GM23338 (cell line): ENCODE data around the gene CADPS2. TPM values are rescaled to one million over a fixed set of nuclear protein-coding genes. Genes with fewer than 3 reads are reported as not detected.

Experiments used
- ATAC-seq: fragments of 200-7000 bp; cut with Tn5 transposase; 3 replicates; pipeline ENCODE4 v1.9.1; 2020
- DNase-seq: peaks from one replicate; pipeline ENCODE4 v3.0.0-alpha.2; 2015; ENCODE audit warnings: low spot score
- H2AFZ ChIP-seq: fragments of 200-600 bp; sonication (generic); 2 replicates; pipeline ENCODE4 v1.8.0; 2016; ENCODE audit warnings: antibody characterized with exemption, mild to moderate bottlenecking, moderate library complexity
- H3F3A ChIP-seq: fragments of 200-600 bp; sonication (generic); replicated peaks from 2 replicates; pipeline ENCODE4 v1.8.0; 2017; ENCODE audit warnings: antibody characterized with exemption, mixed run types, low read depth
- H3K27ac ChIP-seq: fragments of 200-600 bp; sonication (generic); 2 replicates; pipeline ENCODE4 v1.6.1; 2016; ENCODE audit warnings: low read depth
- H3K27me3 ChIP-seq: fragments of 200-600 bp; sonication (generic); 2 replicates; pipeline ENCODE4 v1.8.0; 2016; ENCODE audit warnings: mild to moderate bottlenecking, mixed run types, moderate library complexity; ENCODE audit not compliant: insufficient read depth
- H3K36me3 ChIP-seq: fragments of 200-600 bp; sonication (generic); 2 replicates; pipeline ENCODE4 v1.8.0; 2016; ENCODE audit warnings: mild to moderate bottlenecking; ENCODE audit not compliant: insufficient read depth
- H3K4me1 ChIP-seq: fragments of 200-600 bp; sonication (generic); 2 replicates; pipeline ENCODE4 v1.8.0; 2016; ENCODE audit warnings: mild to moderate bottlenecking, moderate library complexity; ENCODE audit not compliant: insufficient read depth
- H3K4me2 ChIP-seq: fragments of 200-600 bp; sonication (generic); 2 replicates; pipeline ENCODE4 v1.7.1; 2017; ENCODE audit warnings: mixed run types
- H3K4me3 ChIP-seq: fragments of 200-600 bp; sonication (generic); 2 replicates; pipeline ENCODE4 v1.6.1; 2016; ENCODE audit warnings: mixed run types
- H3K79me2 ChIP-seq: fragments of 200-600 bp; sonication (generic); replicated peaks from 2 replicates; pipeline ENCODE4 v1.8.0; 2017; ENCODE audit warnings: mild to moderate bottlenecking; ENCODE audit not compliant: insufficient read depth
- H3K9me2 ChIP-seq: fragments of 200-600 bp; sonication (generic); 2 replicates; pipeline ENCODE4 v1.8.0; 2017; ENCODE audit not compliant: insufficient read depth
- H4K20me1 ChIP-seq: fragments of 200-600 bp; sonication (generic); replicated peaks from 2 replicates; pipeline ENCODE4 v1.8.0; 2017; ENCODE audit warnings: mild to moderate bottlenecking; ENCODE audit not compliant: insufficient read depth
- H3K27ac Mint-ChIP-seq: 2 replicates; pipeline ENCODE4 v1.8.0; 2020; ENCODE audit warnings: inconsistent platforms, mild to moderate bottlenecking, moderate library complexity, mixed read lengths
- H3K27me3 Mint-ChIP-seq: 3 replicates; pipeline ENCODE4 v1.8.0; 2022; ENCODE audit warnings: low read depth, mild to moderate bottlenecking, moderate library complexity, mixed read lengths, inconsistent platforms; ENCODE audit not compliant: insufficient read depth, poor library complexity
- H3K36me3 Mint-ChIP-seq: 3 replicates; pipeline ENCODE4 v1.8.0; 2021; ENCODE audit warnings: low read depth, mild to moderate bottlenecking, inconsistent platforms, moderate library complexity, mixed read lengths
- H3K4me1 Mint-ChIP-seq: 3 replicates; pipeline ENCODE4 v1.8.0; 2020; ENCODE audit warnings: mild to moderate bottlenecking, inconsistent platforms, mixed read lengths
- H3K4me3 Mint-ChIP-seq: 3 replicates; pipeline ENCODE4 v1.8.0; 2021; ENCODE audit warnings: moderate library complexity, mild to moderate bottlenecking, inconsistent platforms, mixed read lengths
- H3K9me3 Mint-ChIP-seq: 3 replicates; pipeline ENCODE4 v1.8.0; 2020; ENCODE audit warnings: moderate library complexity, mild to moderate bottlenecking, inconsistent platforms, mixed read lengths
- CREB1 ChIP-seq: fragments of 250-450 bp; sonication (Bioruptor Pico); IDR thresholded peaks from 2 replicates; pipeline ENCODE4 v1.5.0; 2020; ENCODE audit warnings: low read depth, mild to moderate bottlenecking, moderate library complexity
- JUNB ChIP-seq: IDR thresholded peaks from one replicate; pipeline ENCODE4 v1.6.1; 2016; ENCODE audit warnings: antibody characterized with exemption; ENCODE audit not compliant: unreplicated experiment
- NANOG ChIP-seq: IDR thresholded peaks from 2 replicates; pipeline ENCODE4 v1.6.1; 2016; ENCODE audit warnings: antibody characterized with exemption, borderline replicate concordance
- POLR2AphosphoS5 ChIP-seq: IDR thresholded peaks from 2 replicates; pipeline ENCODE4 v1.6.1; 2016; ENCODE audit warnings: antibody characterized with exemption, low read depth
- STAT1 ChIP-seq: IDR thresholded peaks from one replicate; pipeline ENCODE4 v1.6.1; 2016; ENCODE audit warnings: antibody characterized with exemption; ENCODE audit not compliant: unreplicated experiment
- ZNF114 ChIP-seq: fragments of 250-450 bp; sonication (Bioruptor Pico); IDR thresholded peaks from 2 replicates; pipeline ENCODE4 v1.5.0; 2020; ENCODE audit warnings: mild to moderate bottlenecking, moderate library complexity
- polyA plus RNA-seq: library from polyadenylated mRNA; unstranded; fragments of >200 nt; fragmentation: Nextera tagmentation; extraction: Ambion mirVana; gene quantifications from 2 replicates; pipeline ENCODE4 v1.2.1, GENCODE V29; 2016
- total RNA-seq: library from RNA; depleted of rRNA; stranded (reverse); fragments of >200 nt; shearing (Covaris generic); gene quantifications from 2 replicates; pipeline ENCODE4 v1.2.3, GENCODE V29; 2014
- TF ChIP-seq, protein P1 (sequence below), 2 experiments: fragments of 200-600 bp in 1 of 2; sonication (generic) in 1 of 2; conservative IDR thresholded peaks; 2 replicates each; pipeline versions ENCODE4 v1.5.1 to v1.6.1; 2016 to 2017; ENCODE audit warnings: antibody characterized with exemption in 2 of 2, low read depth in 2 of 2, mild to moderate bottlenecking in 2 of 2, moderate library complexity in 1 of 2
- TF ChIP-seq, protein P2 (sequence below): IDR thresholded peaks from 2 replicates; pipeline ENCODE4 v1.6.1; 2016; ENCODE audit warnings: antibody characterized with exemption
- TF ChIP-seq, protein P3 (sequence below): IDR thresholded peaks from one replicate; pipeline ENCODE4 v1.6.1; 2018; ENCODE audit warnings: antibody characterized with exemption; ENCODE audit not compliant: unreplicated experiment

The CADPS2 gene
- total and polyA plus RNA-seq, 2 experiments from 2014 or later: 16.3 to 36.9 TPM

DNA sequence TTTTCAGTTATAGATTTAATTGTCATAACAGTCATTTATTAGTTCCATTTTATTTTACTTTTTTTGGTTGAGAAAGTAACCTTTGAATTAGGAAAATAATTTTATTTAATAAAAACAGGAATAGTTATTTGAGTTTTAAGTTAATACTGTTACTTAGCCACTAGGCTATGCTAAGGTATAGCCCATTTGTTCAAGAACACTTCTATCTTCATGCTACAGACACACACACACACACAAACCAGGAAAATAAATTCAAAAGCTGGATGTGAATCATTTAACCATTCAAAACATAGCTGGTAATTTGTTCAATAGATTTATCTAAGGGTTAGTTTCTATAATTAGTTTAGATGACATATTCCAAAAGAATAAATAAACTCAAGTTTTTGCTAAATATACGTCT, 335.7 kb downstream of the CADPS2 start:
- no peaks in the 10 kb centered on the region for H3K9me2 ChIP-seq
- no peak overlapping the region for H3K27ac ChIP-seq
- Mint-ChIP-seq H3K36me3 (no peaks in the 10 kb centered on the region), H3K27ac (no peak overlapping the region), H3K27me3 (no peaks in the 10 kb centered on the region), H3K9me3 (no peaks in the 10 kb centered on the region), H3K4me1 (peaks cover 4% of the 10 kb centered on the region; the same call in 2 of the 3 replicates), H3K4me3 (no peak overlapping the region)
- no peaks in the 10 kb centered on the region for H3K36me3 ChIP-seq
- TF ChIP-seq, protein P1, sequence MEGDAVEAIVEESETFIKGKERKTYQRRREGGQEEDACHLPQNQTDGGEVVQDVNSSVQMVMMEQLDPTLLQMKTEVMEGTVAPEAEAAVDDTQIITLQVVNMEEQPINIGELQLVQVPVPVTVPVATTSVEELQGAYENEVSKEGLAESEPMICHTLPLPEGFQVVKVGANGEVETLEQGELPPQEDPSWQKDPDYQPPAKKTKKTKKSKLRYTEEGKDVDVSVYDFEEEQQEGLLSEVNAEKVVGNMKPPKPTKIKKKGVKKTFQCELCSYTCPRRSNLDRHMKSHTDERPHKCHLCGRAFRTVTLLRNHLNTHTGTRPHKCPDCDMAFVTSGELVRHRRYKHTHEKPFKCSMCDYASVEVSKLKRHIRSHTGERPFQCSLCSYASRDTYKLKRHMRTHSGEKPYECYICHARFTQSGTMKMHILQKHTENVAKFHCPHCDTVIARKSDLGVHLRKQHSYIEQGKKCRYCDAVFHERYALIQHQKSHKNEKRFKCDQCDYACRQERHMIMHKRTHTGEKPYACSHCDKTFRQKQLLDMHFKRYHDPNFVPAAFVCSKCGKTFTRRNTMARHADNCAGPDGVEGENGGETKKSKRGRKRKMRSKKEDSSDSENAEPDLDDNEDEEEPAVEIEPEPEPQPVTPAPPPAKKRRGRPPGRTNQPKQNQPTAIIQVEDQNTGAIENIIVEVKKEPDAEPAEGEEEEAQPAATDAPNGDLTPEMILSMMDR (conservative IDR thresholded peaks at IDR 0.05; ENCODE audit: low read depth in 2 of 2): peak; percentile 39 to 48
- TF ChIP-seq, protein P2, sequence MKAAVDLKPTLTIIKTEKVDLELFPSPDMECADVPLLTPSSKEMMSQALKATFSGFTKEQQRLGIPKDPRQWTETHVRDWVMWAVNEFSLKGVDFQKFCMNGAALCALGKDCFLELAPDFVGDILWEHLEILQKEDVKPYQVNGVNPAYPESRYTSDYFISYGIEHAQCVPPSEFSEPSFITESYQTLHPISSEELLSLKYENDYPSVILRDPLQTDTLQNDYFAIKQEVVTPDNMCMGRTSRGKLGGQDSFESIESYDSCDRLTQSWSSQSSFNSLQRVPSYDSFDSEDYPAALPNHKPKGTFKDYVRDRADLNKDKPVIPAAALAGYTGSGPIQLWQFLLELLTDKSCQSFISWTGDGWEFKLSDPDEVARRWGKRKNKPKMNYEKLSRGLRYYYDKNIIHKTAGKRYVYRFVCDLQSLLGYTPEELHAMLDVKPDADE: no peak
- H3K4me3 ChIP-seq: no peak overlapping the region
- H3K27me3 ChIP-seq: no peaks in the 10 kb centered on the region
- H2AFZ ChIP-seq: no peak overlapping the region
- H4K20me1 ChIP-seq: no peaks in the 10 kb centered on the region
- H3K4me1 ChIP-seq: peaks cover 5% of the 10 kb centered on the region; the same call in 1 of the 2 replicates
- DNase-seq (peak; percentile 23), ATAC-seq (peak; percentile 34; the same call in 2 of the 3 replicates)
- no peaks in the 10 kb centered on the region for H3F3A ChIP-seq
- no peaks in the 10 kb centered on the region for H3K79me2 ChIP-seq
- H3K4me2 ChIP-seq: no peak overlapping the region

DNA sequence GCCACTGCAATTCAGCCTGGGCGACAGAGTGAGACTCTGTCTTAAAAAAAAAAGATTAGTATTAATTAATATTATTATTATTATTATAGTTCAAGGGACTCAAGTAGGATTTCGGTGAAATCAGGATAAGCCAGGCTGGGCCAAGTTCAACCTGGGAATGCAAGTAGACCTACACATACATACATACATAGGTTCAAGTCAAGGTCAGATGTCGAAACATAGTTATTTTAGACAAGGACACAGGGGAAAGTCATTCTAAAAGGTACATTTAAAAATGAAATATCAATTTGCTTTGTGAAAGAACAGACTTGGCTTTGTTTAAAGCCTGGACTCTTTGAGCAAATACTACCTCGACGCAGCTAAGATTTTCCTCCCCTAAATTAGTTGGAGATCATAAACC, 336.7 kb downstream of the CADPS2 start:
- no peaks in the 10 kb centered on the region for H3K27me3 Mint-ChIP-seq
- Histone ChIP-seq H3K4me1 (peaks cover 5% of the 10 kb centered on the region; the same call in 1 of the 2 replicates), H3F3A (no peaks in the 10 kb centered on the region), H3K9me2 (no peaks in the 10 kb centered on the region), H2AFZ (no peak overlapping the region), H3K27ac (no peak overlapping the region), H3K4me2 (no peak overlapping the region), H3K27me3 (no peaks in the 10 kb centered on the region), H3K36me3 (no peaks in the 10 kb centered on the region), H3K4me3 (no peak overlapping the region), H3K79me2 (no peaks in the 10 kb centered on the region), H4K20me1 (no peaks in the 10 kb centered on the region)
- no peak overlapping the region for H3K27ac Mint-ChIP-seq
- H3K9me3 Mint-ChIP-seq: no peaks in the 10 kb centered on the region
- H3K4me1 Mint-ChIP-seq: peaks cover 6% of the 10 kb centered on the region; the same call in 2 of the 3 replicates
- H3K4me3 Mint-ChIP-seq: no peak overlapping the region
- ATAC-seq (no peak), DNase-seq (no peak)
- H3K36me3 Mint-ChIP-seq: no peaks in the 10 kb centered on the region
- TF ChIP-seq NANOG: no peak
- TF ChIP-seq, protein P3, sequence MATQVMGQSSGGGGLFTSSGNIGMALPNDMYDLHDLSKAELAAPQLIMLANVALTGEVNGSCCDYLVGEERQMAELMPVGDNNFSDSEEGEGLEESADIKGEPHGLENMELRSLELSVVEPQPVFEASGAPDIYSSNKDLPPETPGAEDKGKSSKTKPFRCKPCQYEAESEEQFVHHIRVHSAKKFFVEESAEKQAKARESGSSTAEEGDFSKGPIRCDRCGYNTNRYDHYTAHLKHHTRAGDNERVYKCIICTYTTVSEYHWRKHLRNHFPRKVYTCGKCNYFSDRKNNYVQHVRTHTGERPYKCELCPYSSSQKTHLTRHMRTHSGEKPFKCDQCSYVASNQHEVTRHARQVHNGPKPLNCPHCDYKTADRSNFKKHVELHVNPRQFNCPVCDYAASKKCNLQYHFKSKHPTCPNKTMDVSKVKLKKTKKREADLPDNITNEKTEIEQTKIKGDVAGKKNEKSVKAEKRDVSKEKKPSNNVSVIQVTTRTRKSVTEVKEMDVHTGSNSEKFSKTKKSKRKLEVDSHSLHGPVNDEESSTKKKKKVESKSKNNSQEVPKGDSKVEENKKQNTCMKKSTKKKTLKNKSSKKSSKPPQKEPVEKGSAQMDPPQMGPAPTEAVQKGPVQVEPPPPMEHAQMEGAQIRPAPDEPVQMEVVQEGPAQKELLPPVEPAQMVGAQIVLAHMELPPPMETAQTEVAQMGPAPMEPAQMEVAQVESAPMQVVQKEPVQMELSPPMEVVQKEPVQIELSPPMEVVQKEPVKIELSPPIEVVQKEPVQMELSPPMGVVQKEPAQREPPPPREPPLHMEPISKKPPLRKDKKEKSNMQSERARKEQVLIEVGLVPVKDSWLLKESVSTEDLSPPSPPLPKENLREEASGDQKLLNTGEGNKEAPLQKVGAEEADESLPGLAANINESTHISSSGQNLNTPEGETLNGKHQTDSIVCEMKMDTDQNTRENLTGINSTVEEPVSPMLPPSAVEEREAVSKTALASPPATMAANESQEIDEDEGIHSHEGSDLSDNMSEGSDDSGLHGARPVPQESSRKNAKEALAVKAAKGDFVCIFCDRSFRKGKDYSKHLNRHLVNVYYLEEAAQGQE: no peak
- TF ChIP-seq CREB1 (CRISPR knock-in tag): no peak
- no peak for TF ChIP-seq ZNF114 (CRISPR knock-in tag)
- TF ChIP-seq, protein P1 (conservative IDR thresholded peaks at IDR 0.05; ENCODE audit: low read depth in 2 of 2): no peak
- TF ChIP-seq STAT1: no peak
- TF ChIP-seq POLR2AphosphoS5: no peak
- TF ChIP-seq, protein P2: no peak
- TF ChIP-seq JUNB: no peak
